IPS DF 4.7 (cell line): ENCODE results near the gene MAPT.

ENCODE experiments used
- DNase-seq: peaks from one replicate; pipeline ENCODE4 v3.0.0-alpha.2; 2013; ENCODE audit warnings: low spot score; ENCODE audit errors: extremely low read depth

Gene MAPT

GRCh38 chr17:46027976-46028325 is 133.6 kb downstream of the MAPT start:
- DNase-seq: no peak

- no peak for DNase-seq
Measured at GRCh38 chr17:46028374-46028773, 134.0 kb downstream of the MAPT start.

- no peak for DNase-seq
Measured at GRCh38 chr17:46028981-46029565, 134.7 kb downstream of the MAPT start.

GRCh38 chr17:46029627-46030026 is 135.3 kb downstream of the MAPT start:
- no peak for DNase-seq

GRCh38 chr17:46030752-46031151 is 136.4 kb downstream of the MAPT start:
- no peak for DNase-seq

GRCh38 chr17:46031440-46031839 is 137.1 kb downstream of the MAPT start:
- DNase-seq: no peak

- no peak for DNase-seq
Measured at GRCh38 chr17:46031920-46032319, 137.6 kb downstream of the MAPT start.

- no peak for DNase-seq
Measured at GRCh38 chr17:46032909-46033308, 138.6 kb downstream of the MAPT start.

- no peak for DNase-seq
Measured at GRCh38 chr17:46033392-46033791, 139.0 kb downstream of the MAPT start.

GRCh38 chr17:46035112-46035818 is 140.9 kb downstream of the MAPT start:
- no peak for DNase-seq

- DNase-seq: no peak
Measured at GRCh38 chr17:46036491-46036890, 142.1 kb downstream of the MAPT start.

GRCh38 chr17:46037722-46038255 is 143.4 kb downstream of the MAPT start:
- DNase-seq: no peak

- no peak for DNase-seq
Measured at GRCh38 chr17:46038414-46038813, 144.1 kb downstream of the MAPT start.

GRCh38 chr17:46038937-46039336 is 144.6 kb downstream of the MAPT start:
- DNase-seq: no peak

- no peak for DNase-seq
Measured at GRCh38 chr17:46039592-46040186, 145.3 kb downstream of the MAPT start.

- DNase-seq: no peak
Measured at GRCh38 chr17:46042246-46042645, 147.9 kb downstream of the MAPT start.

GRCh38 chr17:46042925-46043324 is 148.6 kb downstream of the MAPT start:
- no peak for DNase-seq

- no peak for DNase-seq
Measured at GRCh38 chr17:46043606-46044005, 149.3 kb downstream of the MAPT start.

- DNase-seq: peak; percentile 38
Measured at GRCh38 chr17:46044286-46044928, 150.1 kb downstream of the MAPT start.

- DNase-seq: no peak
Measured at GRCh38 chr17:46044989-46045388, 150.6 kb downstream of the MAPT start.

- no peak for DNase-seq
Measured at GRCh38 chr17:46045639-46046038, 151.3 kb downstream of the MAPT start.

GRCh38 chr17:46046957-46047356 is 152.6 kb downstream of the MAPT start:
- no peak for DNase-seq
